Activated CD8-positive, alpha-beta T cell treated with anti-CD3 and anti-CD28 coated beads for 36 hours (primary cell): ENCODE measurements around the gene MRPL12. TPM values are rescaled to one million over a fixed set of nuclear protein-coding genes. Genes with fewer than 3 reads are reported as not detected.

Source experiments
- ATAC-seq: fragments of 200-7000 bp; cut with Tn5 transposase; one replicate; pipeline ENCODE4 v1.10.0; 2021; ENCODE audit warnings: mild to moderate bottlenecking, moderate library complexity
- CTCF ChIA-PET: fragments of 350-600 bp; sonication (Branson Sonifier 250); formaldehyde crosslinking; loops from one replicate; lab custom pipeline; 2021; ENCODE audit warnings: antibody characterized with exemption; lab: Charles Lee
- POLR2A ChIA-PET: fragments of 350-600 bp; sonication (Branson Sonifier 250); formaldehyde crosslinking; loops from one replicate; lab custom pipeline; 2021; ENCODE audit warnings: antibody characterized with exemption; lab: Charles Lee
- DNase-seq: peaks from one replicate; pipeline ENCODE4 v3.0.0-alpha.2; 2020
- H3K27ac Mint-ChIP-seq: one replicate; pipeline ENCODE4 v1.8.0; 2021; ENCODE audit warnings: mild to moderate bottlenecking, mixed read lengths
- H3K27me3 Mint-ChIP-seq: one replicate; pipeline ENCODE4 v1.8.0; 2021; ENCODE audit warnings: mixed read lengths
- H3K36me3 Mint-ChIP-seq: one replicate; pipeline ENCODE4 v1.8.0; 2021; ENCODE audit warnings: low read depth, mixed read lengths
- H3K4me1 Mint-ChIP-seq: one replicate; pipeline ENCODE4 v1.8.0; 2021; ENCODE audit warnings: low read depth, mixed read lengths
- H3K4me3 Mint-ChIP-seq: one replicate; pipeline ENCODE4 v1.8.0; 2021; ENCODE audit warnings: mild to moderate bottlenecking, moderate library complexity, mixed read lengths
- H3K9me3 Mint-ChIP-seq: one replicate; pipeline ENCODE4 v1.8.0; 2021; ENCODE audit warnings: mixed read lengths
- intact Hi-C: fragments of 100-400 bp; cut with micrococcal nuclease; formaldehyde crosslinking; loops from one replicate; pipeline ENCODE4 v1.10.0; 2022
- total RNA-seq, 2 experiments: library from RNA; stranded (reverse); gene quantifications; one replicate each; pipeline ENCODE4 v1.2.3, GENCODE V29; 2021
- TF ChIP-seq, protein P1 (sequence below): fragments of 200-600 bp; IDR thresholded peaks from one replicate; pipeline ENCODE4 v1.8.0; 2022; ENCODE audit warnings: antibody characterized with exemption, mild to moderate bottlenecking

The MRPL12 gene
- total RNA-seq, 2 experiments from 2014 or later, result 149 to 152 TPM

DNA sequence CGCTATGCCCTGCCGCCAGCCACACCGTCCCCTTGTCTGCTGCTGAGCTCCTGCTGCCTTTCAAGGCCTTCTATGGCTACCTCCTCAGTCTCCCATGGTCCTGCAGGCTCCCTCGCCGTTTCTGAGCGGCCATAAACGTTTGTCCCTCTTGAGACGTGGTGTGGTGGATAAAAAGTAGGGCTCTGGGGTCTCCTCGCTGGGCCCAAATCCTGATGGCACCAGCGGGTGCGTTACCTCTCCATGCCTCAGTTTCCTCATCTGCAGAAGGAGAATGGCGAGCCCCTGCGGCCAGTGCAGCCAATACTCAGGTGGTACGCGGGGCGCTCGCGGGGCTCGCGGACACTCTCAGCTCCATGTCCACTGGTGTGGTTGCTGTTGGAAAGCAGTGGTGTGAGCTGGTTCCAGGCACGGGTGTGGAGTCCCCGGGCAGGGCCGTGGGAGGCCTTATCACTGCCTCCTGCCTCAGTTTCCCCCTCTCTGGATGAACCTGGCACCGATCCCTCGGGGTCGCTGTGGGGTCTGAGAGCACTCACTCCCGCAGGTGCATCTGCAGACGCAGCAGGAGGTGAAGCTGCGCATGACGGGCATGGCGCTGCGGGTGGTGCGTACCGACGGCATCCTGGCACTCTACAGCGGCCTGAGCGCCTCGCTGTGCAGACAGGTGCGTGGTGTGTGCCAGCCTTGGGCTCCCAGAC, 11.4 kb downstream of the MRPL12 start:
- peak overlapping the region; percentile 92 for H3K4me3 Mint-ChIP-seq
- TF ChIP-seq, protein P1, sequence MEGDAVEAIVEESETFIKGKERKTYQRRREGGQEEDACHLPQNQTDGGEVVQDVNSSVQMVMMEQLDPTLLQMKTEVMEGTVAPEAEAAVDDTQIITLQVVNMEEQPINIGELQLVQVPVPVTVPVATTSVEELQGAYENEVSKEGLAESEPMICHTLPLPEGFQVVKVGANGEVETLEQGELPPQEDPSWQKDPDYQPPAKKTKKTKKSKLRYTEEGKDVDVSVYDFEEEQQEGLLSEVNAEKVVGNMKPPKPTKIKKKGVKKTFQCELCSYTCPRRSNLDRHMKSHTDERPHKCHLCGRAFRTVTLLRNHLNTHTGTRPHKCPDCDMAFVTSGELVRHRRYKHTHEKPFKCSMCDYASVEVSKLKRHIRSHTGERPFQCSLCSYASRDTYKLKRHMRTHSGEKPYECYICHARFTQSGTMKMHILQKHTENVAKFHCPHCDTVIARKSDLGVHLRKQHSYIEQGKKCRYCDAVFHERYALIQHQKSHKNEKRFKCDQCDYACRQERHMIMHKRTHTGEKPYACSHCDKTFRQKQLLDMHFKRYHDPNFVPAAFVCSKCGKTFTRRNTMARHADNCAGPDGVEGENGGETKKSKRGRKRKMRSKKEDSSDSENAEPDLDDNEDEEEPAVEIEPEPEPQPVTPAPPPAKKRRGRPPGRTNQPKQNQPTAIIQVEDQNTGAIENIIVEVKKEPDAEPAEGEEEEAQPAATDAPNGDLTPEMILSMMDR, result no peak
- intact Hi-C loops, result no loop called here
- DNase-seq, result no peak
- ChIA-PET CTCF (no interaction called here), POLR2A (interaction anchor here (0.7 to 4.3 kb wide), 4 partner anchors 11 to 195 kb away, joined by 3 to 40 read pairs (median 4); partner anchors contain the start of gene MRPL12)
- no peaks in the 10 kb centered on the region for H3K27me3 Mint-ChIP-seq
- peaks cover 24% of the 10 kb centered on the region for H3K4me1 Mint-ChIP-seq
- H3K36me3 Mint-ChIP-seq, result peaks cover 7% of the 10 kb centered on the region
- no peak overlapping the region for H3K27ac Mint-ChIP-seq
- no peaks in the 10 kb centered on the region for H3K9me3 Mint-ChIP-seq
- ATAC-seq, result no peak

DNA sequence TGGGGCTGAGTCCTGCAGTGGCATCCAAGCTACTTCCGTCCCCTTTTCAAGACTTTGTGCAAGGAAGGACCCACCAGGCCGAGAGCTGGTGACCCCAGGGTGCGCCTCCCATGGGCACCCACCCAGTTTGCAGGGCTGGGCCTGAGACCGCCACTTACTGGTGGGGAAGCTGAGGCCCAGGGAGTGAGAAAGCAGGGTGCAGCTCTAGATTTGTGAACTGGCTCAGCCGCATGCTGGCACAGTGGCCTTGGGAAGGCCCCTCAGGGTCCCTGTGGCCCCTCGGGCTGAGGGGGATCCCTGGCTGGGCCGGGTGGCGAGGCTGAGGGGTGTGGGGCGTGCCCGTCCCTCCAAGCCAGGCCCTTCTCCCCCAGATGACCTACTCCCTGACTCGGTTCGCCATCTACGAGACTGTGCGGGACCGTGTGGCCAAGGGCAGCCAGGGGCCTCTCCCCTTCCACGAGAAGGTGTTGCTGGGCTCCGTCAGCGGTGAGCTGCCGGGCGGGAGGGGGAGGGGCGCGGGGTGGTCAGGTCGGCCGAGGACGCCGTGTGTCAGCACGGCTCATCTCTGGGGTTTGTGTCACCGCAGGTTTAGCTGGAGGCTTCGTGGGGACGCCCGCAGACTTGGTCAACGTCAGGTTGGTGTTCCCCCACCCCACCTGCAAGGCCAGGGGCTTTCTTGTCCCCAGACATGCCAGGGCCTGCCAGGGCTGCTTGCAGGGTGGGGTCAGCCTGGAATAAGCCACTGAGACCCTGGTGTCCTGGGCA, 12.1 kb downstream of the MRPL12 start:
- DNase-seq, result no peak
- peaks cover 7% of the 10 kb centered on the region for H3K36me3 Mint-ChIP-seq
- CTCF ChIA-PET, result interaction anchor here (1.3 kb wide), 1 partner anchor 10 kb away, joined by 3 read pairs; no protein-coding TSS in a partner anchor
- H3K27me3 Mint-ChIP-seq, result no peaks in the 10 kb centered on the region
- H3K27ac Mint-ChIP-seq, result no peak overlapping the region
- H3K4me1 Mint-ChIP-seq, result peaks cover 22% of the 10 kb centered on the region
- H3K9me3 Mint-ChIP-seq, result no peaks in the 10 kb centered on the region
- intact Hi-C loops, result no loop called here
- no peak for ATAC-seq
- POLR2A ChIA-PET, result interaction anchor here (0.9 to 4.3 kb wide), 3 partner anchors 11 to 30 kb away, joined by 3 to 40 read pairs (median 4); partner anchors contain the start of gene MRPL12
- no peak overlapping the region for H3K4me3 Mint-ChIP-seq
- TF ChIP-seq, protein P1, result no peak

DNA sequence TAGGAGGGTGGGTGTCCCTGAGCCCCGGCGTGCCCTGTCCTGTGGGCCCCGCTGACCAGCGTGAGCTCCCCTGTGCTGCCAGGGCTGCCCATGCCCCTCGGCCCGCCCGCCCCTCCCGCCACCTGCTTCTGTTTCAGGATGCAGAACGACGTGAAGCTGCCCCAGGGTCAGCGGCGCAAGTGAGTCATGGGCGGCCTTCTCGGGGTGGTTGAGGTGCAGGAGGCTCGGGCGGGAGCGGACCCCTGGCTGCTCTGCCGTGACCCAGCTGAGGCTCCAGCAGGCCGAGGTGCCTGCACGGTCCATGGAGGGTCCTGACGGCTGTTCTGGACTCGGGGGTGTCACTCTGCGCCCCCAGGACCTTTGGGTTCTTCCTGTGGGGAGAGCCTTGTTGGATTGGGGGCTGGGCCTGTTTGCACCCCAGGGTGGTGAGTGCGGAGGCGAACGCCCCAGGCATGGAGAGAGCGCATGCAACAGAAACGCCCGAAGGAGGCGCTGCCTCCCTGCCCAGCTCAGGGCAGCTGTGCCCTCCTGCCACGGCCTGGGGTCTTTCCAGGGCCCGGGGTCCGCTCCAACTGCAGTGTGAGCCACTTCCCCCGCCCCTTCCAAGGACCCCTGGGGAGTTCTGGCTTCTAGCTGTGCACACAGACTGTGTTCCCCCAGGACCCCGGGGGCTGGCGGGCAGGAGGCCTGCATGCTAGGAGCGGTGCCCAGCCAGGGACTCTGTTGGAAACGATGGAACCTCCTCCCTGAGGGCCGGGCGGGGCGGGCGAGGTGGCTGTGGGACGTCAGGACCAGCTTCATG, 12.9 kb downstream of the MRPL12 start:
- H3K4me1 Mint-ChIP-seq, result peaks cover 14% of the 10 kb centered on the region
- CTCF ChIA-PET, result interaction anchor here (1.3 kb wide), 1 partner anchor 9 kb away, joined by 3 read pairs; no protein-coding TSS in a partner anchor
- intact Hi-C loops, result no loop called here

DNA sequence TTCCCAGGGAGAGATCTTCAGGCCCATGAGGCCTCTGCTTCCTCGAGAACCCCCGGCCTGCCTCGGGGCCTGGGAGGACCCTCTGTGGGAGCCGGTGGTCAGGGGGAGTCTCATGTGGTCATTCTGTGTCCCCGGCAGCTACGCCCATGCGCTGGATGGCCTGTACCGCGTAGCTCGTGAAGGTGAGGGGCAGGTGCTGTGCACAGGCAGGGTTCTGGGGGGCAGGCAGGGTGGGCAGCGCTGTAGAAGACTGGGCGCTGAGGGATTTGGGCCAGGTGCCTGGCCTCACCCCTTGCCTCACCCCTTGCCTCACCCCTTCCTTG, 13.5 kb downstream of the MRPL12 start:
- intact Hi-C loops, result no loop called here
- ChIA-PET CTCF (interaction anchor here (1.3 kb wide), 1 partner anchor 9 kb away, joined by 3 read pairs; no protein-coding TSS in a partner anchor), POLR2A (interaction anchor here (1.3 kb wide), 1 partner anchor 9 kb away, joined by 3 read pairs; no protein-coding TSS in a partner anchor)
- no peak overlapping the region for H3K4me3 Mint-ChIP-seq
- H3K27me3 Mint-ChIP-seq, result no peaks in the 10 kb centered on the region
- H3K27ac Mint-ChIP-seq, result no peak overlapping the region
- DNase-seq, result no peak
- peaks cover 7% of the 10 kb centered on the region for H3K36me3 Mint-ChIP-seq
- peaks cover 10% of the 10 kb centered on the region for H3K4me1 Mint-ChIP-seq
- TF ChIP-seq, protein P1, result no peak
- H3K9me3 Mint-ChIP-seq, result no peaks in the 10 kb centered on the region
- no peak for ATAC-seq

More for the DNA sequence above, 12.9 kb downstream of the MRPL12 start:
- Mint-ChIP-seq H3K27ac (no peak overlapping the region), H3K9me3 (no peaks in the 10 kb centered on the region), H3K36me3 (peaks cover 7% of the 10 kb centered on the region), H3K27me3 (no peaks in the 10 kb centered on the region), H3K4me3 (no peak overlapping the region)
- TF ChIP-seq, protein P1, result no peak
- POLR2A ChIA-PET, result interaction anchor here (1.3 to 4.3 kb wide), 2 partner anchors 10 to 12 kb away, joined by 3 to 40 read pairs; partner anchors contain the start of gene MRPL12
- ATAC-seq, result no peak
- DNase-seq, result no peak
